H1 (cell line): ENCODE data around the gene ASCL2. TPM values are rescaled to one million over a fixed set of nuclear protein-coding genes. Genes with fewer than 3 reads are reported as not detected.

Experiments used
- CTCF ChIA-PET: fragments of 300-600 bp; sonication (Branson Sonifier 250); formaldehyde crosslinking; loops from one replicate; lab custom pipeline; 2021; ENCODE audit not compliant: partially characterized antibody; lab: Charles Lee
- POLR2A ChIA-PET: fragments of 300-600 bp; sonication (Branson Sonifier 250); formaldehyde crosslinking; loops from one replicate; lab custom pipeline; 2021; ENCODE audit warnings: inconsistent platforms; ENCODE audit not compliant: partially characterized antibody; lab: Charles Lee
- DNase-seq, 2 experiments: peaks; one replicate each; pipeline versions ENCODE4 v3.0.0 to v3.0.0-alpha.2; 2010 to 2022; ENCODE audit warnings: low spot score in 2 of 2, low read depth in 1 of 2, mixed read lengths in 1 of 2
- FAIRE-seq: peaks from 2 replicates; lab custom pipeline; 2011; peaks lifted over from hg19 to GRCh38; lab: Jason Lieb, UNC
- H2AFZ ChIP-seq: 2 replicates; pipeline ENCODE4 v1.8.1; 2012; ENCODE audit warnings: low read length, inconsistent platforms
- H2AK5ac ChIP-seq: 2 replicates; pipeline ENCODE4 v1.6.1; 2013; ENCODE audit warnings: low read depth, low read length
- H2BK120ac ChIP-seq: replicated peaks from 2 replicates; pipeline ENCODE3; 2013; ENCODE audit warnings: low read depth, low read length, inconsistent platforms
- H2BK12ac ChIP-seq: 2 replicates; pipeline ENCODE4 v1.6.1; 2013; ENCODE audit warnings: low read depth, low read length
- H2BK15ac ChIP-seq: 2 replicates; pipeline ENCODE4 v1.6.1; 2013; ENCODE audit warnings: low read length
- H2BK20ac ChIP-seq: 2 replicates; pipeline ENCODE4 v1.6.1; 2013; ENCODE audit warnings: low read length
- H2BK5ac ChIP-seq: 2 replicates; pipeline ENCODE4 v1.6.1; 2013; ENCODE audit warnings: low read depth, low read length
- H3K14ac ChIP-seq: 2 replicates; pipeline ENCODE4 v1.6.1; 2013; ENCODE audit warnings: inconsistent platforms; ENCODE audit not compliant: insufficient read length
- H3K18ac ChIP-seq: 2 replicates; pipeline ENCODE4 v1.6.1; 2013; ENCODE audit warnings: low read length; ENCODE audit errors: extremely low read depth
- H3K23ac ChIP-seq: 2 replicates; pipeline ENCODE4 v1.6.1; 2013; ENCODE audit warnings: inconsistent platforms; ENCODE audit not compliant: insufficient read length
- H3K23me2 ChIP-seq: 2 replicates; pipeline ENCODE4 v1.6.1; 2013; ENCODE audit warnings: low read depth, low read length
- H3K27ac ChIP-seq: 2 replicates; pipeline ENCODE4 v1.6.1; 2011; ENCODE audit warnings: low read depth, low read length, inconsistent platforms
- H3K27me3 ChIP-seq, 4 experiments: replicated peaks in 1 of 4; 1 replicate in 1 of 4; 2 replicates in 3 of 4; pipeline versions ENCODE4 v1.6.1 to v1.8.1; 2011 to 2013; ENCODE audit warnings: low read length in 3 of 4, mild to moderate bottlenecking in 3 of 4, inconsistent platforms in 2 of 4, mixed read lengths in 2 of 4, moderate library complexity in 1 of 4; ENCODE audit not compliant: control insufficient read depth in 3 of 4, insufficient read depth in 3 of 4; ENCODE audit errors: extremely low read depth in 1 of 4
- H3K36me3 ChIP-seq, 4 experiments: 2 replicates each; pipeline versions ENCODE4 v1.6.1 to v1.8.1; 2011 to 2013; ENCODE audit warnings: mild to moderate bottlenecking in 4 of 4, low read length in 3 of 4, moderate library complexity in 2 of 4, control low read depth in 1 of 4, inconsistent platforms in 1 of 4; ENCODE audit not compliant: insufficient read depth in 4 of 4, control insufficient read depth in 2 of 4
- H3K4ac ChIP-seq: replicated peaks from 2 replicates; pipeline ENCODE3; 2013; ENCODE audit warnings: low read length, low read depth, mixed read lengths, inconsistent platforms; ENCODE audit not compliant: insufficient read length
- H3K4me1 ChIP-seq, 4 experiments: replicated peaks in 1 of 4; 1 replicate in 1 of 4; 2 replicates in 3 of 4; pipeline versions ENCODE4 v1.6.1 to v1.8.1; 2011 to 2013; ENCODE audit warnings: low read length in 3 of 4, inconsistent platforms in 2 of 4, mixed read lengths in 1 of 4; ENCODE audit not compliant: insufficient read depth in 4 of 4, control insufficient read depth in 3 of 4
- H3K4me2 ChIP-seq, 2 experiments: 2 replicates each; pipeline versions ENCODE4 v1.6.1 to v1.8.1; 2011 to 2013; ENCODE audit warnings: low read depth in 2 of 2, low read length in 2 of 2, control low read depth in 1 of 2, inconsistent platforms in 1 of 2, mild to moderate bottlenecking in 1 of 2; ENCODE audit not compliant: insufficient read depth in 1 of 2
- H3K4me3 ChIP-seq, 4 experiments: fragments of 200-600, 300-600 bp in 1 of 4; sonication (generic), shearing (Covaris generic), sonication (Bioruptor Twin) in 1 of 4; 2 replicates each; pipeline versions ENCODE4 v1.5.1 to v1.8.1; 2011 to 2016; ENCODE audit warnings: low read length in 4 of 4, low read depth in 3 of 4, control low read depth in 2 of 4, inconsistent platforms in 2 of 4, mild to moderate bottlenecking in 2 of 4, mixed read lengths in 1 of 4, moderate library complexity in 1 of 4; ENCODE audit not compliant: insufficient read depth in 2 of 4; ENCODE audit errors: extremely low read depth in 1 of 4
- H3K56ac ChIP-seq: replicated peaks from 2 replicates; pipeline ENCODE3; 2013; ENCODE audit warnings: low read depth, mild to moderate bottlenecking, mixed read lengths, low read length, inconsistent platforms; ENCODE audit not compliant: insufficient read length
- H3K79me1 ChIP-seq: 2 replicates; pipeline ENCODE4 v1.6.1; 2013; ENCODE audit warnings: low read depth, low read length, control low read depth
- H3K79me2 ChIP-seq, 2 experiments: 2 replicates each; pipeline versions ENCODE4 v1.6.1 to v1.8.1; 2012 to 2013; ENCODE audit warnings: low read length in 2 of 2, mild to moderate bottlenecking in 2 of 2, inconsistent platforms in 1 of 2; ENCODE audit not compliant: insufficient read depth in 2 of 2, control insufficient read depth in 1 of 2
- H3K9ac ChIP-seq, 4 experiments: replicated peaks in 1 of 4; 1 replicate in 1 of 4; 2 replicates in 3 of 4; pipeline versions ENCODE4 v1.6.1 to v1.8.1; 2011 to 2013; ENCODE audit warnings: low read depth in 3 of 4, low read length in 3 of 4, control low read depth in 2 of 4, mild to moderate bottlenecking in 2 of 4, moderate library complexity in 2 of 4, inconsistent platforms in 1 of 4; ENCODE audit errors: extremely low read depth in 1 of 4
- H3K9me3 ChIP-seq, 2 experiments: 2 replicates each; pipeline versions ENCODE4 v1.6.1 to v1.8.1; 2012 to 2013; ENCODE audit warnings: mild to moderate bottlenecking in 2 of 2, moderate library complexity in 2 of 2, control low read depth in 1 of 2, inconsistent platforms in 1 of 2, low read depth in 1 of 2, low read length in 1 of 2, mixed read lengths in 1 of 2; ENCODE audit not compliant: insufficient read depth in 2 of 2
- H4K20me1 ChIP-seq, 2 experiments: replicated peaks in 1 of 2; 2 replicates each; pipeline versions ENCODE3 to v1.8.1; 2011 to 2013; ENCODE audit warnings: inconsistent platforms in 2 of 2, low read length in 2 of 2, mild to moderate bottlenecking in 1 of 2; ENCODE audit not compliant: insufficient read depth in 2 of 2, control insufficient read depth in 1 of 2
- H4K5ac ChIP-seq: 2 replicates; pipeline ENCODE4 v1.6.1; 2013; ENCODE audit warnings: low read length, low read depth, mixed read lengths, inconsistent platforms; ENCODE audit not compliant: insufficient read length
- H4K8ac ChIP-seq: 2 replicates; pipeline ENCODE4 v1.8.0; 2013; ENCODE audit warnings: mild to moderate bottlenecking, moderate library complexity, low read length, inconsistent platforms; ENCODE audit not compliant: insufficient read depth; ENCODE audit errors: extremely low read depth
- H4K91ac ChIP-seq: replicated peaks from 2 replicates; pipeline ENCODE3; 2013; ENCODE audit warnings: low read length, mixed read lengths, inconsistent platforms; ENCODE audit not compliant: insufficient read length
- CEBPB ChIP-seq: IDR thresholded peaks from 2 replicates; pipeline ENCODE4 v1.6.1; 2012; ENCODE audit warnings: low read depth, low read length
- GABPA ChIP-seq: IDR thresholded peaks from 2 replicates; pipeline ENCODE4 v1.6.1; 2011; ENCODE audit warnings: mild to moderate bottlenecking, low read length, moderate library complexity, borderline replicate concordance; ENCODE audit not compliant: insufficient read depth
- HDAC2 ChIP-seq, 2 experiments: fragments of 300-600 bp in 1 of 2; sonication (generic) in 1 of 2; IDR thresholded peaks; 2 replicates each; pipeline ENCODE4 v1.6.1; 2011 to 2012; ENCODE audit warnings: low read depth in 2 of 2, low read length in 2 of 2, mild to moderate bottlenecking in 2 of 2, moderate library complexity in 2 of 2, borderline replicate concordance in 1 of 2, inconsistent platforms in 1 of 2
- JUND ChIP-seq: IDR thresholded peaks from 2 replicates; pipeline ENCODE4 v1.6.1; 2011; ENCODE audit warnings: mild to moderate bottlenecking, improper control_type of control experiment, low read length
- KDM5A ChIP-seq: fragments of 200-600 bp; IDR thresholded peaks from 2 replicates; pipeline ENCODE4 v1.7.1; 2012; ENCODE audit warnings: mild to moderate bottlenecking, low read length, inconsistent platforms, mixed read lengths
- POLR2A ChIP-seq, 2 experiments: IDR thresholded peaks; 1 replicate in 1 of 2; 2 replicates in 1 of 2; pipeline ENCODE4 v1.6.1; 2011; ENCODE audit warnings: low read depth in 2 of 2, low read length in 2 of 2, mild to moderate bottlenecking in 2 of 2; ENCODE audit errors: control extremely low read depth in 1 of 2
- POLR2AphosphoS5 ChIP-seq: IDR thresholded peaks from 2 replicates; pipeline ENCODE4 v1.6.1; 2011; ENCODE audit warnings: low read depth, low read length
- SIRT6 ChIP-seq: IDR thresholded peaks from one replicate; pipeline ENCODE4 v1.7.1; 2012; ENCODE audit warnings: low read length, inconsistent platforms
- SP4 ChIP-seq: IDR thresholded peaks from 2 replicates; pipeline ENCODE4 v1.6.1; 2012; ENCODE audit warnings: low read length, inconsistent platforms
- WGBS, 2 experiments: shearing (Covaris generic) in 1 of 2; methylation state at CpG; one replicate each; pipeline versions ENCODE4 v1.1.6 to v1.1.7; 2013 to 2015; ENCODE audit warnings: low lambda C conversion rate in 2 of 2, mixed read lengths in 2 of 2, inconsistent platforms in 1 of 2, low coverage in 1 of 2, missing lambda C conversion rate in 1 of 2; ENCODE audit not compliant: insufficient replicate concordance in 2 of 2, insufficient coverage in 1 of 2, insufficient read length in 1 of 2; ENCODE audit errors: extremely low coverage in 1 of 2, missing lambda C conversion rate in 1 of 2; 5-methylcytosine and 5-hydroxymethylcytosine counted together
- polyA plus RNA-seq, 7 experiments: library from polyadenylated mRNA; depleted of rRNA in 3 of 7; stranded (reverse) in 5 of 7; unstranded in 2 of 7; fragments of >200 nt in 5 of 7; fragments of 200-250 nt in 2 of 7; gene quantifications; 1 replicate in 5 of 7; 2 replicates in 1 of 7; 4 replicates in 1 of 7; pipeline versions ENCODE4 v1.2.1 to v1.2.3, GENCODE V29; 2011 to 2013; ENCODE audit warnings: missing spikeins in 2 of 7, mixed read lengths in 2 of 7
- total RNA-seq: library from RNA; stranded (reverse); fragmentation: NEBNext Ultra II Directional; extraction: Animal tissue kit (Norgen Biotek cat#: 25700); gene quantifications from 2 replicates; pipeline ENCODE4 v1.2.1, GENCODE V29; 2021
- TF ChIP-seq, protein P1 (sequence below): IDR thresholded peaks from 2 replicates; pipeline ENCODE4 v1.6.1; 2011; ENCODE audit warnings: low read depth, mild to moderate bottlenecking, low read length; ENCODE audit not compliant: insufficient read depth

The ASCL2 gene
- total and polyA plus RNA-seq, 2 of the 8 experiments (the other 6 are each of a cell fraction or from before 2014, with no cell fraction given), result 0.51 to 0.56 TPM

DNA sequence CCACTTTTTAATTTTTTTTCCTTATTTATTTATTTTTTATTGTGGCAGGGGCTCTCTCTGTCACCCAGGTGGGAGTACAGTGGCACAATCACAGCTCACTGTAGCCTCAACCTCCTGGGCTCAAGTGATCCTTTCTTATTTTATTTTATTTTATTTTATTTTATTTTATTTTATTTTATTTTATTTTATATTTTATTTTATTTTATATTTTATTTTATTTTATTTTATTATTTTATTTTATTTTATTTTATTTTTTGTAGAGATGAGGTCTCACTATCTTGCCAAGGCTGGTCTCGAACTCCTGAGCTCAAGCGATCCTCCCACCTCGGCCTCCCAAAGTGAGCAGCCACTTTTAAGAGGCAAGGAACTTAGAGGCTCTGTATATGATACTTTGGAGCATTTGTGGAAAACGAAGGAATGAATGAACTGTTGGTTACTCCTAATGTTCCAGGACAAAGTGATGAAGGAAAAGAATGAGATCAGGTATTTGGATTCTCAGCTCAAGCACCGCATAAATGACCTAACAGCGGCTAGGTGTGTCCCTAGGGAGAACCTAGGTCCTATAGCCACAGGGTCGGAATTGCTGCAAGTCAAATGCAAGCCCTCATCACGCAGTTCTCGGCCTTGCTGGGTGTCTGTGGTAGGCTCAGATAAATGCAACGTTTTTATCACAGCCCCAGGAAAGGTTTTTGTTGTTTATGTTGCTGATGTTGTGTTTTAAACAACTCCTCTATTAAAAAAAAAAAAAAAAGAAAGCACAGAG lies 36.5 kb downstream of the ASCL2 start:
- ChIA-PET POLR2A (no interaction called here), CTCF (interaction anchor here (0.5 kb wide), 1 partner anchor 681 kb away, joined by 3 read pairs; no protein-coding TSS in a partner anchor)
- Histone ChIP-seq H2BK12ac (no peak overlapping the region), H3K9me3 (peaks cover 0 to 5% of the 10 kb centered on the region in 2 experiments; a peak in 1 of 4 replicates), H3K27me3 (peaks cover 0 to 2% (median 2%) of the 10 kb centered on the region in 4 experiments; a peak in 1 of 7 replicates), H3K27ac (no peak overlapping the region), H3K79me2 (no peaks in the 10 kb centered on the region), H3K4me3 (no peak overlapping the region), H4K91ac (no peak overlapping the region), H2AK5ac (no peak overlapping the region), H2BK120ac (no peak overlapping the region), H2BK5ac (no peak overlapping the region), H3K36me3 (no peaks in the 10 kb centered on the region), H3K23ac (no peak overlapping the region), H3K79me1 (no peaks in the 10 kb centered on the region), H3K14ac (no peak overlapping the region), H4K5ac (no peak overlapping the region), H3K56ac (no peak overlapping the region), H3K4me2 (no peak overlapping the region), H3K9ac (no peak overlapping the region), H3K4ac (no peak overlapping the region), H3K23me2 (no peaks in the 10 kb centered on the region), H4K8ac (no peak overlapping the region), H4K20me1 (peaks cover 0 to 2% of the 10 kb centered on the region in 2 experiments), H2BK20ac (no peak overlapping the region), H3K18ac (no peak overlapping the region), H2BK15ac (no peak overlapping the region), H3K4me1 (peaks cover 0 to 4% (median 2%) of the 10 kb centered on the region in 4 experiments; a peak in 2 of 7 replicates), H2AFZ (no peak overlapping the region)
- WGBS, 2 experiments, result 85% methylated on average over 10 of the region's 10 CpGs; no CpG with 5 or more reads in 1 of the 2 experiments
- FAIRE-seq (no peak), DNase-seq (no peak)
- no peak for TF ChIP-seq POLR2A (IDR thresholded peaks at IDR 0.05; ENCODE audit: control extremely low read depth in 1 of 2, low read depth in 2 of 2, low read length in 2 of 2)
- no peak for TF ChIP-seq GABPA
- no peak for TF ChIP-seq POLR2AphosphoS5
- no peak for TF ChIP-seq JUND
- TF ChIP-seq HDAC2 (IDR thresholded peaks at IDR 0.05; ENCODE audit: borderline replicate concordance in 1 of 2, low read depth in 2 of 2, low read length in 2 of 2), result no peak
- no peak for TF ChIP-seq CEBPB
- no peak for TF ChIP-seq SIRT6
- TF ChIP-seq KDM5A, result no peak
- TF ChIP-seq, protein P1, sequence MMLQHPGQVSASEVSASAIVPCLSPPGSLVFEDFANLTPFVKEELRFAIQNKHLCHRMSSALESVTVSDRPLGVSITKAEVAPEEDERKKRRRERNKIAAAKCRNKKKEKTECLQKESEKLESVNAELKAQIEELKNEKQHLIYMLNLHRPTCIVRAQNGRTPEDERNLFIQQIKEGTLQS, result no peak
- TF ChIP-seq SP4, result no peak
